ENCODE results near the gene PRKAB1.

The PRKAB1 gene

DNA sequence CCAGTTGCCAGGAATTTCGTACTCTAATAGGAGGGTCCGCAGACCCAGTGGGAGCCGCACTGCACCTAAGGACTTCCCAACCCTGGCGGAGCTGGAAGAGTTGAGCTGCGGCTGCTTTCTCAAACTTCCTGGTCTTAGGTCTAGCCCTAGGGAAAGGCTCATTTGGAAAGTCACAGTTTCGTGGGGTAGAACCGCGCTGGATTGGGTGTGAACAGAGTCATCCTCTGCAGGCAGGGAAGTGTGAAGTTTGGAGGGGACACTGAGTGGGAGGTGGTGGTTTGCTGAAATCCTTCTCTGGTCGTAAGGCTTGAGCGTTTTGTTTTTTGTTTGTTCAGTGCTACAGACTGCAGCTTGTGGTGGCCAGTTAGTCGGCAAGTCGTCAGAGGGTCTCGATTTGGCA is 18.8 kb downstream of the PRKAB1 start:
- Histone ChIP-seq H3K9me3 (ENCODE audit: control insufficient read depth, low read length) (no peaks in the 10 kb centered on the region), H3K36me3 (ENCODE audit: control insufficient read depth, insufficient read depth, low read length, severe bottlenecking) (peaks cover 6% of the 10 kb centered on the region), H3K4me3 (ENCODE audit: low read length) (no peak overlapping the region), H3K27me3 (replicated peaks; ENCODE audit: control insufficient read depth, insufficient read depth, low read length) (no peaks in the 10 kb centered on the region), H3K9ac (ENCODE audit: low read length) (no peak overlapping the region), H3K4me1 (ENCODE audit: control insufficient read depth, insufficient read depth, low read length) (peaks cover 26% of the 10 kb centered on the region)
- DNase-seq (ENCODE audit: low read depth): no peak

DNA sequence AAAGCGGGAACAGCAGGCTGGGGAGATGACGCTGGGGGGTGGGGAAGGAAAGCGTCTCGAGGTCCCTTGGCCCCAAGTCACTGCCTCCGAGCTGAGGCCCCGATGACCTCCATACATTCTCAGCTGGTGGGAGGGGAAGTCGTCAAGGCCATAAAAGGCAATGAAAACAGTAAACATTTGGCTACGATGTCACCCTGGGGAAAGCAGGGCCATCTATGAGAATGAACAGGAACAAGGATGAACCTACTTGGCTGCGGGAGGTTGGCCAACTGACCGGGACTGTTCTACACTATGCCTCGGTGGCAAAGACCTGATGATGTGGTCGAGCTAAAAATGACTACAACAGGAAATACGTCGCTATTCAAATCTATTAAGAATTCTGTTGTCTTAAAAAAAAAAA is 19.5 kb downstream of the PRKAB1 start:
- no peak overlapping the region for H3K4me3 ChIP-seq (ENCODE audit: low read length)
- no peaks in the 10 kb centered on the region for H3K9me3 ChIP-seq (ENCODE audit: control insufficient read depth, low read length)
- H3K9ac ChIP-seq (ENCODE audit: low read length): no peak overlapping the region
- H3K4me1 ChIP-seq (ENCODE audit: control insufficient read depth, insufficient read depth, low read length): peaks cover 21% of the 10 kb centered on the region
- H3K27me3 ChIP-seq (replicated peaks; ENCODE audit: control insufficient read depth, insufficient read depth, low read length): no peaks in the 10 kb centered on the region
- H3K36me3 ChIP-seq (ENCODE audit: control insufficient read depth, insufficient read depth, low read length, severe bottlenecking): no peaks in the 10 kb centered on the region
- DNase-seq (ENCODE audit: low read depth): no peak

DNA sequence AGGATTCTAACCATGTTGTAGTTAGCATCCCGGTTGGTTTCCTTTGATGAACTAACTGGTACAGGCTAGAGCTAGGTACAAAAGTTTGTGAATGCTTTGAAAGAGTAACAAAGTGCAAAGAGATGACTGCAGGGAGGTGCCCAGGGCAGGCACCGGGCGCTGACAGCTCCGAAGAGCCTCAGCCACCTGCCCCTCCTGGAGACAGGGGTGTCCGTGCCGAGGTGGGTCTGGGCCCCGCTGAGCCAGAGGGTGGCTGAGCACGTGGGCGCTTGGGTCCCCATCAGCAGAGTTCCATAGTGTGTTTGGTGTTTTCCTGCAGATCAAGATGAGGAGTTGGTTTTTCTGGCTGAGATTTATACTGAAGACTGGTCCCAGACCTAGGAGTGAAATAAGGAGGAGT is 19.9 kb downstream of the PRKAB1 start:
- Histone ChIP-seq H3K9ac (ENCODE audit: low read length) (no peak overlapping the region), H3K4me1 (ENCODE audit: control insufficient read depth, insufficient read depth, low read length) (peaks cover 21% of the 10 kb centered on the region), H3K4me3 (ENCODE audit: low read length) (no peak overlapping the region), H3K9me3 (ENCODE audit: control insufficient read depth, low read length) (no peaks in the 10 kb centered on the region), H3K36me3 (ENCODE audit: control insufficient read depth, insufficient read depth, low read length, severe bottlenecking) (no peaks in the 10 kb centered on the region), H3K27me3 (replicated peaks; ENCODE audit: control insufficient read depth, insufficient read depth, low read length) (no peaks in the 10 kb centered on the region)
- DNase-seq (ENCODE audit: low read depth): no peak

DNA sequence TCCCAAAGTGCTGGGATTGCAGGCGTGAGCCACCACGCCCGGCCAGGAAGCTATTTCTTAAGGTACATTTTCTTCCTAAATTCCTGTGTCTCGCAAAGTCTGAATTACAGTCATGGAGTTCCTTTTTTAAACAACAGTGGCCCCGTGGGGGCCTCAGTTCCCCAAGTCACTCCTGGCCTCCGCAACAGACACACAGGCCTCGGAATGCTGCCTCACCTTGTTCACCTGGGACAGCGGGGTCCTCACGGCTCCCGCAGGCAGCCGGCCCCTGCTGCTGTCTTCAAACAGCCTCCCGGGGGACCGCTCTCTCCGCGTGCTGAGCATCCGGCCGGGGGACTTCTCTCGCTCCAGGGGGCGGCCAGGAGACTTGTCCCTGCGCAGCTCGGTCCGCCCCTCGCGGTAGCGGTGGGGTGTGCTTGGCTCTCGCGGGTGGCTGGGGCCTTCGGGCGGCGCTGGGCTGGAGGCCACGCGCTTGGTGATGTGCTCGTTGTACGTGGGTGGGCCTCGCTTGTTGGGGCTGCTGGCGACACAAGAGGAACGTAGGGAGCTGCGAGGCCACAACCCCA is 22.1 kb downstream of the PRKAB1 start:
- Histone ChIP-seq H3K36me3 (ENCODE audit: control insufficient read depth, insufficient read depth, low read length, severe bottlenecking) (no peaks in the 10 kb centered on the region), H3K4me1 (ENCODE audit: control insufficient read depth, insufficient read depth, low read length) (peaks cover 15% of the 10 kb centered on the region), H3K9me3 (ENCODE audit: control insufficient read depth, low read length) (no peaks in the 10 kb centered on the region), H3K9ac (ENCODE audit: low read length) (no peak overlapping the region), H3K27me3 (replicated peaks; ENCODE audit: control insufficient read depth, insufficient read depth, low read length) (no peaks in the 10 kb centered on the region), H3K4me3 (ENCODE audit: low read length) (no peak overlapping the region)
- no peak for DNase-seq (ENCODE audit: low read depth)

DNA sequence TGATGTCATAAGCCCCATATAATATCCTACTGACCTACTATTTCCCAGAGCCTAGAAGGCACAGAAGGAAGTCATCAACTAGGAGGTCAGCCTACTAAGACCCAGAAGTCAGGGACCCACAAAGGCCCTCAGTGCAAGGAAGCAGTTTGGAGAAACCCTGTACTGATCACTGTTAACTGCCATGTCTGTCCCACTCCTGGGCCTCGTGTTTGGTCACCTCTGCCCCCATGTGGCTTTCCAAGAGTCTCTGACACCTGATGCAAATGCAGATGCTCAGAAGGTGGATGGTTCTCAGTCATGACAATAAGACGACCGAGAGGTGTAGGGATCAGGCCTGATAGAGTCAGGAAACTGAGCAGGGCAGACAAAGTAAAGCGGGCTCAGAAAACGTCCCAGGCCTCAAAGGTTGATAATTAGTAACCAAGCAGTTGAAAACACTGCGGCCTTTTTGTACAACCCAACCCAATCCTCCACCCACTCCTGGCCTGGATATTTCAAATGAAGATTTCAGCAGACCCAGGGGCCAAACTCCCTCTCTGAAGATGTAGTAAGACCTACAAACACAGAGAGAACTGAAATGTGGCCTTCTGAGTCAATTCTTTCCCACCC is 23.4 kb downstream of the PRKAB1 start:
- no peaks in the 10 kb centered on the region for H3K27me3 ChIP-seq (replicated peaks; ENCODE audit: control insufficient read depth, insufficient read depth, low read length)
- no peak for DNase-seq (ENCODE audit: low read depth)
- no peak overlapping the region for H3K4me3 ChIP-seq (ENCODE audit: low read length)
- no peaks in the 10 kb centered on the region for H3K36me3 ChIP-seq (ENCODE audit: control insufficient read depth, insufficient read depth, low read length, severe bottlenecking)
- peaks cover 15% of the 10 kb centered on the region for H3K4me1 ChIP-seq (ENCODE audit: control insufficient read depth, insufficient read depth, low read length)
- no peaks in the 10 kb centered on the region for H3K9me3 ChIP-seq (ENCODE audit: control insufficient read depth, low read length)
- H3K9ac ChIP-seq (ENCODE audit: low read length): no peak overlapping the region

DNA sequence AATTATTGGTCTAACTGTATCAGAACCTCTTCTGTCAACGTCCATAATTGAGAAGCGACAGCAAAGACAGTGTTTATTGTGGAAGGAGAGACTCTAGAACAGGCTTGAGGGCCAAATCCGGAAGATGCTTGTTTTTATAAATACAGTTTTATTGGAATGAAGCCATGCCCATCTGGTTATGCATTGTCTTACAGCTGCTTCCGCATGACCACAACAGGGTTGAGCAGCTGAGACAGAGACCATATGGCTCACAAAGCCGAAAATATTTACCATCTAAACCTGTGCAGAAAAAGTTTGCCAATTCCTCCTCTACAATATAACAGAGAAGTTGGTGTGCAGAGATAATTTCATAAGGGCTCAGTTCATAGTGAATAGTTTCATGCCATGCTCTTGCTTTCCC is 24.5 kb downstream of the PRKAB1 start:
- H3K4me1 ChIP-seq (ENCODE audit: control insufficient read depth, insufficient read depth, low read length): peaks cover 15% of the 10 kb centered on the region
- H3K36me3 ChIP-seq (ENCODE audit: control insufficient read depth, insufficient read depth, low read length, severe bottlenecking): no peaks in the 10 kb centered on the region
- no peak for DNase-seq (ENCODE audit: low read depth)
- H3K9me3 ChIP-seq (ENCODE audit: control insufficient read depth, low read length): no peaks in the 10 kb centered on the region
- H3K4me3 ChIP-seq (ENCODE audit: low read length): no peak overlapping the region
- H3K9ac ChIP-seq (ENCODE audit: low read length): no peak overlapping the region
- no peaks in the 10 kb centered on the region for H3K27me3 ChIP-seq (replicated peaks; ENCODE audit: control insufficient read depth, insufficient read depth, low read length)

DNA sequence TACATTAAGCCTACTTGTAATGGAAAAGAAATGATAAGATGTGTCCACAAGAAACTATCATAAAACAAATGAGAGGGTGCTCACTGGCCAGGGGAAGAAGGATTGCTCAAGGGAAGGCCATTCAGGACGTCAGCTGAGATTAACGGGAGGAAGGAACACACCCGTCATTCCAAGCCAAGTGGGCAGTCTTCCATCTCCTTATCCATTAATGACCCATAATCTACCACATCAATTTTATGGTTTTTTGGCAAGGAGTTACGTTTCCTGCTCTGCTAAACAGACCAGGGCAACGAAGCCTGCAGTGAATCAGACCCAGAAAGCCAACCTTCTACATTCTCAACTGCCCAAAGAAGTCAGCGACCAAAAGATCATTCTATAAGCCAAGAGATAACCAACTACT is 25.1 kb downstream of the PRKAB1 start:
- Histone ChIP-seq H3K4me1 (ENCODE audit: control insufficient read depth, insufficient read depth, low read length) (peaks cover 15% of the 10 kb centered on the region), H3K9me3 (ENCODE audit: control insufficient read depth, low read length) (no peaks in the 10 kb centered on the region), H3K9ac (ENCODE audit: low read length) (no peak overlapping the region), H3K36me3 (ENCODE audit: control insufficient read depth, insufficient read depth, low read length, severe bottlenecking) (no peaks in the 10 kb centered on the region), H3K27me3 (replicated peaks; ENCODE audit: control insufficient read depth, insufficient read depth, low read length) (no peaks in the 10 kb centered on the region), H3K4me3 (ENCODE audit: low read length) (peak overlapping the region; percentile 21)
- DNase-seq (ENCODE audit: low read depth): peak; percentile 86

DNA sequence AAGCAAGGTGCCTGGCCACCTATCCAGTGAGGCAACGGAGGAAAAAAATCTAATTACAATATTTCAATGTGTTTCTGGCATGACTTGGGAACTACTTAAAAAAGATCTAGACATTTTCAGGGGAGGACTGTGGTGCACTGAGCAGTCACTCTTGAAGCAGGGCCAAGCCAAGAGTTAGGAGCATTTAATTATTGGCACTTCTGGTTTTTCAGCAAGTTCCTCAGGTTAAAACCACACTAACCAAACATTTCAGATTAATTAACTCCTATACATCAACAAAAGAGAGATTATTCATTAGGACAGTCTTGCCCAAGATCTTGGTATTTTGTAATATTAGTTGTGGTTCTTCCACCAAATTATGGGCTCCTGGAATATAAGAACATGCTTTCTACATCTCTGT is 25.6 kb downstream of the PRKAB1 start:
- Histone ChIP-seq H3K9me3 (ENCODE audit: control insufficient read depth, low read length) (no peaks in the 10 kb centered on the region), H3K4me1 (ENCODE audit: control insufficient read depth, insufficient read depth, low read length) (peaks cover 15% of the 10 kb centered on the region), H3K9ac (ENCODE audit: low read length) (no peak overlapping the region), H3K36me3 (ENCODE audit: control insufficient read depth, insufficient read depth, low read length, severe bottlenecking) (no peaks in the 10 kb centered on the region), H3K4me3 (ENCODE audit: low read length) (peak overlapping the region; percentile 21), H3K27me3 (replicated peaks; ENCODE audit: control insufficient read depth, insufficient read depth, low read length) (no peaks in the 10 kb centered on the region)
- DNase-seq (ENCODE audit: low read depth): no peak

DNA sequence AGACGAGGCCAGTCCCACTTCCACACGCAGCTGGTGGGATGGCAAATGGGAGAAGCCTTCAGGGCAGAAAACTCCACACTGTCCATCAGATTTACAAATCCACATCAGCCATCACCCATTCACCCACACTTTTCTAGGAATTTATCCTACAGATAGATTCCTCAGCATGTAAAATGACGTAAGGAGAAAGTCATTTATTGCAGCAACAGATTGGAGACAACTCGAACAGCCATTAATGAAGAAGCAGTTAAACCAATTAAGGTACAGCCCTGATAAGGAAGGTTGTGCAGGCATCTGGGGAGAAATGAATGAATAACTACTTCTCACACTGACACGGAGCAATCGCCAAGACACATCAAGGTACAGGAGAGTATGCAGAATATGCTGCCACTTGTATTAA is 26.2 kb downstream of the PRKAB1 start:
- Histone ChIP-seq H3K9ac (ENCODE audit: low read length) (no peak overlapping the region), H3K9me3 (ENCODE audit: control insufficient read depth, low read length) (no peaks in the 10 kb centered on the region), H3K4me1 (ENCODE audit: control insufficient read depth, insufficient read depth, low read length) (peaks cover 15% of the 10 kb centered on the region), H3K27me3 (replicated peaks; ENCODE audit: control insufficient read depth, insufficient read depth, low read length) (no peaks in the 10 kb centered on the region), H3K36me3 (ENCODE audit: control insufficient read depth, insufficient read depth, low read length, severe bottlenecking) (no peaks in the 10 kb centered on the region), H3K4me3 (ENCODE audit: low read length) (no peak overlapping the region)
- no peak for DNase-seq (ENCODE audit: low read depth)

DNA sequence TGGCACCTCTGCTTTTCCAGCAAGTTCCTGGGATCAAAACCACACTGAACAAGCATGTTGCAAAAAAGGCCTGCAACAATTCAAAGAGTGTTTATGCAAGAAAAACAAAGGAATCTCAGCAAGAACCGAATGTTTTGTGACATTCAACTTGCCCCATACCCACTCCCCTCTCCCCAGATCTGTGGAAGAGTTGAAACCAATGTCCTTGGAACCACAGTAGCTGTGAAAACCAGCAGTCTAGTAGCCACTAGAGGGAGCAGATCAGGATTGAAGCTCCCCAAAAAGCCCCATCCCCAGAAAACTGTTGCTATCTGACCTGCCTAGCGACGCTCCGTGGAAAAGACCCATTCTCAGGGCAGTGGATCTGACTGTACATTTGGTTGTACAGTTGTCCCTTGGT is 27.1 kb downstream of the PRKAB1 start:
- Histone ChIP-seq H3K4me3 (ENCODE audit: low read length) (no peak overlapping the region), H3K36me3 (ENCODE audit: control insufficient read depth, insufficient read depth, low read length, severe bottlenecking) (no peaks in the 10 kb centered on the region)
- peak; percentile 40 for DNase-seq (ENCODE audit: low read depth)

DNA sequence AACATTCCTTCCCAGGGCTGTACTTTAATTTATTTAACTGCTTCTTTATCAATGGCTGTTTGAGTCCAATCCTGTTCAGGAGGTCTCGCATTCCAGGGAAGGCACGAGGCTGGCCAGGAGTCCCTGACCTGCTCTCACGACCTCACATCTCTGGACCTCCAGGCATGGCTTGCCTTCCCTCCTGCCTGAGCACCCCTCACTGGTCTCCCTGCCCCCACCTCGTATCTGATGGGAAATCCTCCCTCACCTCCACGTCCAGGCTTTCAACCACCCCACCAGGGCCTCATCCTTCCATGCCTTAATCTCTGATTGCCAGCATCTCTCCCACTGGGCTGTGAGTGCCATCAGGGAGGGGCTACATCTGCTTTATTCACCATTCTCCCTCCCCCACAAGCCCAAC is 29.0 kb downstream of the PRKAB1 start:
- Histone ChIP-seq H3K9me3 (ENCODE audit: control insufficient read depth, low read length) (no peaks in the 10 kb centered on the region), H3K4me1 (ENCODE audit: control insufficient read depth, insufficient read depth, low read length) (peaks cover 15% of the 10 kb centered on the region), H3K27me3 (replicated peaks; ENCODE audit: control insufficient read depth, insufficient read depth, low read length) (no peaks in the 10 kb centered on the region), H3K36me3 (ENCODE audit: control insufficient read depth, insufficient read depth, low read length, severe bottlenecking) (no peaks in the 10 kb centered on the region), H3K9ac (ENCODE audit: low read length) (no peak overlapping the region), H3K4me3 (ENCODE audit: low read length) (no peak overlapping the region)
- no peak for DNase-seq (ENCODE audit: low read depth)

More for the DNA sequence above, 27.1 kb downstream of the PRKAB1 start:
- Histone ChIP-seq H3K27me3 (replicated peaks; ENCODE audit: control insufficient read depth, insufficient read depth, low read length) (no peaks in the 10 kb centered on the region), H3K9ac (ENCODE audit: low read length) (no peak overlapping the region), H3K4me1 (ENCODE audit: control insufficient read depth, insufficient read depth, low read length) (peaks cover 15% of the 10 kb centered on the region), H3K9me3 (ENCODE audit: control insufficient read depth, low read length) (no peaks in the 10 kb centered on the region)

DNA sequence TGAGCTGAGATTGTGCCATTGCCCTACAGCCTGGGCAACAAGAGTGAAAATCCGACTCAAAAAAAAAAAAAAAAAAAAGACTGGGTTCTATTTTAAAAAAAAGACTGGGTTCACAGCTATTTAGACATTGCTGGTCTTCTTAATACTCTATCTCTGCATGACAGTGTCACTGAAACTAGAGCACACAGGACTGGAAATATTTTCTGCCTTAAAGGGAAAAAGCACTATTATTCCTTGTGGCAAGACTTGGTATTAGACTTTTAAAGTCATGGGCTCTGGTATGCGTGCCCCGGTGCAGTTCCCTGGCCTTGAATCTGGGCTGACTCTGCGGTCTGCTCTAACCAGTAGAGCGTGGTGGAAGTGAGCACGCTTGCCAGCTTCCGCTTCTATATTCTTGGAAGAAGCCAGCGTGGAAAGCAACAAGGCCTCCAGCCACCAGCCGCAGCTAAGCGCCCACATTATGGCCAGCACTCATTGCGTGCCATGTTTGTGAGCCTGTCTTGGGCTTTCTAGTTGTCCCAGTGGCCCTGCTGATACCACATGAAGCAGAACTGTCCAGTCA is 31.3 kb downstream of the PRKAB1 start:
- H3K36me3 ChIP-seq (ENCODE audit: control insufficient read depth, insufficient read depth, low read length, severe bottlenecking): no peaks in the 10 kb centered on the region
- no peak overlapping the region for H3K4me3 ChIP-seq (ENCODE audit: low read length)
- no peaks in the 10 kb centered on the region for H3K9me3 ChIP-seq (ENCODE audit: control insufficient read depth, low read length)
- H3K4me1 ChIP-seq (ENCODE audit: control insufficient read depth, insufficient read depth, low read length): no peaks in the 10 kb centered on the region
- H3K27me3 ChIP-seq (replicated peaks; ENCODE audit: control insufficient read depth, insufficient read depth, low read length): no peaks in the 10 kb centered on the region
- no peak overlapping the region for H3K9ac ChIP-seq (ENCODE audit: low read length)
- DNase-seq (ENCODE audit: low read depth): no peak

All from adipocyte (in vitro differentiated cells).